Panc1 (cell line): Measurements from ENCODE around the gene MAGIX. TPM values are rescaled to one million over a fixed set of nuclear protein-coding genes. Genes with fewer than 3 reads are reported as not detected.
"Not testable (repeated sequence)": the region's sequence is repeated elsewhere in the genome, so short reads cannot be mapped to it uniquely, and the experiment has no call there.

Experiments
- ATAC-seq: fragments of 200-7000 bp; cut with Tn5 transposase; 2 replicates; pipeline ENCODE4 v1.9.1; 2020; ENCODE audit warnings: mild to moderate bottlenecking, moderate library complexity
- BruUV-seq: library from RNA; stranded (reverse); fragments of 400-500 nt; replicated peaks from 2 replicates; lab custom pipeline; 2021; lab: Mats Ljungman, UMichigan
- CTCF ChIA-PET: fragments of 300-600 bp; sonication (Branson Sonifier 250); formaldehyde crosslinking; loops from one replicate; lab custom pipeline; 2022; ENCODE audit warnings: antibody characterized with exemption; lab: Charles Lee
- POLR2A ChIA-PET: fragments of 300-600 bp; sonication (Branson Sonifier 250); formaldehyde crosslinking; loops from one replicate; lab custom pipeline; 2022; ENCODE audit warnings: antibody characterized with exemption; lab: Charles Lee
- DNase-seq: peaks from one replicate; pipeline ENCODE4 v3.0.0-alpha.2; 2010; ENCODE audit warnings: low read depth, low spot score
- H3K27ac ChIP-seq: 2 replicates; pipeline ENCODE4 v1.5.1; 2011; ENCODE audit warnings: mild to moderate bottlenecking, low read length, inconsistent platforms
- H3K27me3 ChIP-seq: fragments of 200-500 bp; sonication (Bioruptor generic); 2 replicates; pipeline ENCODE4 v1.6.0; 2014; ENCODE audit warnings: low read length, inconsistent platforms; ENCODE audit not compliant: control insufficient read depth, insufficient read depth
- H3K36me3 ChIP-seq: fragments of 200-500 bp; sonication (Bioruptor generic); 2 replicates; pipeline ENCODE4 v1.5.1; 2014; ENCODE audit warnings: inconsistent platforms, mild to moderate bottlenecking, low read length, moderate library complexity; ENCODE audit not compliant: control insufficient read depth, insufficient read depth
- H3K4me1 ChIP-seq: 2 replicates; pipeline ENCODE4 v1.5.1; 2011; ENCODE audit warnings: inconsistent platforms, mild to moderate bottlenecking, low read length, moderate library complexity; ENCODE audit not compliant: control insufficient read depth, insufficient read depth
- H3K4me3 ChIP-seq, 2 experiments: 2 replicates each; pipeline ENCODE4 v1.5.1; 2011 to 2012; ENCODE audit warnings: low read depth in 2 of 2, low read length in 2 of 2, mild to moderate bottlenecking in 2 of 2, inconsistent platforms in 1 of 2, moderate library complexity in 1 of 2
- H3K9me3 ChIP-seq: fragments of 200-500 bp; sonication (Bioruptor generic); 2 replicates; pipeline ENCODE4 v1.5.1; 2014; ENCODE audit warnings: low read depth, mild to moderate bottlenecking, inconsistent platforms, low read length, moderate library complexity; ENCODE audit not compliant: control insufficient read depth, insufficient read depth
- CTCF ChIP-seq: fragments of 450-650 bp; IDR thresholded peaks from 2 replicates; pipeline ENCODE4 v1.5.1; 2017; ENCODE audit warnings: mild to moderate bottlenecking
- POLR2AphosphoS5 ChIP-seq: IDR thresholded peaks from 2 replicates; pipeline ENCODE4 v1.6.1; 2012; ENCODE audit warnings: mild to moderate bottlenecking, low read depth, low read length, moderate library complexity
- REST ChIP-seq, 2 experiments: IDR thresholded peaks; 2 replicates each; pipeline ENCODE4 v1.6.1; 2011 to 2012; ENCODE audit warnings: low read depth in 2 of 2, control low read depth in 1 of 2, low read length in 1 of 2, mild to moderate bottlenecking in 1 of 2, moderate library complexity in 1 of 2; ENCODE audit not compliant: insufficient read depth in 1 of 2
- SIN3A ChIP-seq: IDR thresholded peaks from 2 replicates; pipeline ENCODE4 v1.6.1; 2012; ENCODE audit warnings: low read depth, mild to moderate bottlenecking, low read length, moderate library complexity, borderline replicate concordance; ENCODE audit not compliant: insufficient read depth
- TCF7L2 ChIP-seq: IDR thresholded peaks from 2 replicates; pipeline ENCODE4 v1.6.1; 2011; ENCODE audit warnings: mild to moderate bottlenecking, low read depth, low read length, inconsistent platforms
- in situ Hi-C: cut with HindIII; loops from 2 replicates; pipeline ENCODE4 v1.10.0; 2016; ENCODE audit warnings: low sequenced_read_pairs, low pct_unique_long_range_greater_than_20kb
- intact Hi-C: fragments of 100-400 bp; cut with micrococcal nuclease; formaldehyde crosslinking; loops from one replicate; pipeline ENCODE4 v1.10.0; 2022; ENCODE audit not compliant: unreplicated experiment
- total RNA-seq: library from RNA; stranded (reverse); gene quantifications from one replicate; pipeline ENCODE4 v1.2.1, GENCODE V29; 2021; ENCODE audit not compliant: unreplicated experiment

Gene MAGIX
- total RNA-seq, 1 experiment from 2014 or later: 3.8 TPM

GRCh38 chrX:49147282-49147681 lies 15.3 kb upstream of the MAGIX start:
- Histone ChIP-seq H3K27ac (no peak overlapping the region), H3K4me1 (no peaks in the 10 kb centered on the region), H3K9me3 (no peaks in the 10 kb centered on the region), H3K4me3 (no peak overlapping the region), H3K27me3 (no peaks in the 10 kb centered on the region), H3K36me3 (no peaks in the 10 kb centered on the region)
- ChIA-PET CTCF (no interaction called here), POLR2A (no interaction called here)
- no peak for DNase-seq
- in situ Hi-C loops (no loop called here), intact Hi-C loops (no loop called here)
- no TSS peak for BruUV-seq
- no peak for ATAC-seq
- TF ChIP-seq REST (IDR thresholded peaks at IDR 0.05; ENCODE audit: insufficient read depth in 1 of 2, low read depth in 2 of 2, low read length in 1 of 2): no peak
- TF ChIP-seq TCF7L2: no peak
- TF ChIP-seq CTCF: no peak
- TF ChIP-seq POLR2AphosphoS5: no peak
- TF ChIP-seq SIN3A: no peak

- Histone ChIP-seq H3K4me3 (no peak overlapping the region), H3K9me3 (no peaks in the 10 kb centered on the region), H3K4me1 (no peaks in the 10 kb centered on the region), H3K36me3 (no peaks in the 10 kb centered on the region), H3K27ac (no peak overlapping the region), H3K27me3 (no peaks in the 10 kb centered on the region)
- in situ Hi-C loops (no loop called here), intact Hi-C loops (no loop called here)
- ATAC-seq (no peak), DNase-seq (no peak)
- POLR2A ChIA-PET: no interaction called here
- no TSS peak for BruUV-seq
- TF ChIP-seq TCF7L2 (no peak), CTCF (no peak), REST (IDR thresholded peaks at IDR 0.05; ENCODE audit: insufficient read depth in 1 of 2, low read depth in 2 of 2, low read length in 1 of 2) (no peak), POLR2AphosphoS5 (no peak), SIN3A (no peak)
- CTCF ChIA-PET: no interaction called here
These were observed 14.6 kb upstream of the MAGIX start for GRCh38 chrX:49147936-49148335.

- H3K27ac ChIP-seq, H3K36me3 ChIP-seq, H3K9me3 ChIP-seq, in situ Hi-C loops, POLR2A ChIA-PET, H3K4me1 ChIP-seq, BruUV-seq, DNase-seq, CTCF ChIA-PET, ATAC-seq, H3K4me3 ChIP-seq, intact Hi-C loops, H3K27me3 ChIP-seq: not testable (repeated sequence)
These were observed 14.0 kb upstream of the MAGIX start for GRCh38 chrX:49148390-49149100.

GRCh38 chrX:49149291-49149690 lies 13.3 kb upstream of the MAGIX start:
- H3K36me3 ChIP-seq, H3K4me3 ChIP-seq, ATAC-seq, H3K4me1 ChIP-seq, CTCF ChIA-PET, POLR2A ChIA-PET, H3K27ac ChIP-seq, H3K9me3 ChIP-seq, H3K27me3 ChIP-seq, DNase-seq, BruUV-seq, in situ Hi-C loops, intact Hi-C loops: not testable (repeated sequence)
